GM12891 (cell line): ENCODE measurements around the gene PIGX.

ENCODE experiments used
- DNase-seq: peaks from one replicate; pipeline ENCODE4 v3.0.0; 2011; ENCODE audit warnings: low spot score; ENCODE audit not compliant: insufficient read length
- FAIRE-seq: peaks from 2 replicates; lab custom pipeline; 2011; peaks lifted over from hg19 to GRCh38; lab: Jason Lieb, UNC
- PAX5 ChIP-seq: IDR thresholded peaks from 2 replicates; pipeline ENCODE4 v1.6.1; 2011; ENCODE audit warnings: low read length, moderate library complexity, mild to moderate bottlenecking; ENCODE audit not compliant: insufficient read depth, severe bottlenecking
- POLR2A ChIP-seq: IDR thresholded peaks from 2 replicates; pipeline ENCODE4 v1.6.1; 2011; ENCODE audit warnings: low read depth, low read length, control low read depth
- POLR2AphosphoS5 ChIP-seq: IDR thresholded peaks from 2 replicates; pipeline ENCODE4 v1.6.1; 2011; ENCODE audit warnings: low read depth, low read length, control low read depth
- POU2F2 ChIP-seq: IDR thresholded peaks from 2 replicates; pipeline ENCODE4 v1.6.1; 2011; ENCODE audit warnings: low read depth, mild to moderate bottlenecking, control low read depth, low read length, moderate library complexity
- SPI1 ChIP-seq: IDR thresholded peaks from 2 replicates; pipeline ENCODE4 v1.6.1; 2011; ENCODE audit warnings: low read depth, low read length, control low read depth
- TAF1 ChIP-seq: IDR thresholded peaks from 2 replicates; pipeline ENCODE4 v1.6.1; 2011; ENCODE audit warnings: low read depth, low read length, control low read depth

The PIGX gene

GRCh38 chr3:196749125-196749524, 36.9 kb downstream of the PIGX start:
- DNase-seq (no peak), FAIRE-seq (peak; percentile 78)
- TF ChIP-seq POLR2AphosphoS5: no peak
- 0 out of 2 replicates have a peak, but pooled peaks have one; percentile 36 for TF ChIP-seq SPI1

- no peak for TF ChIP-seq POLR2A
- DNase-seq (no peak), FAIRE-seq (no peak)
Observed at GRCh38 chr3:196753201-196753600, 41.0 kb downstream of the PIGX start.

DNA sequence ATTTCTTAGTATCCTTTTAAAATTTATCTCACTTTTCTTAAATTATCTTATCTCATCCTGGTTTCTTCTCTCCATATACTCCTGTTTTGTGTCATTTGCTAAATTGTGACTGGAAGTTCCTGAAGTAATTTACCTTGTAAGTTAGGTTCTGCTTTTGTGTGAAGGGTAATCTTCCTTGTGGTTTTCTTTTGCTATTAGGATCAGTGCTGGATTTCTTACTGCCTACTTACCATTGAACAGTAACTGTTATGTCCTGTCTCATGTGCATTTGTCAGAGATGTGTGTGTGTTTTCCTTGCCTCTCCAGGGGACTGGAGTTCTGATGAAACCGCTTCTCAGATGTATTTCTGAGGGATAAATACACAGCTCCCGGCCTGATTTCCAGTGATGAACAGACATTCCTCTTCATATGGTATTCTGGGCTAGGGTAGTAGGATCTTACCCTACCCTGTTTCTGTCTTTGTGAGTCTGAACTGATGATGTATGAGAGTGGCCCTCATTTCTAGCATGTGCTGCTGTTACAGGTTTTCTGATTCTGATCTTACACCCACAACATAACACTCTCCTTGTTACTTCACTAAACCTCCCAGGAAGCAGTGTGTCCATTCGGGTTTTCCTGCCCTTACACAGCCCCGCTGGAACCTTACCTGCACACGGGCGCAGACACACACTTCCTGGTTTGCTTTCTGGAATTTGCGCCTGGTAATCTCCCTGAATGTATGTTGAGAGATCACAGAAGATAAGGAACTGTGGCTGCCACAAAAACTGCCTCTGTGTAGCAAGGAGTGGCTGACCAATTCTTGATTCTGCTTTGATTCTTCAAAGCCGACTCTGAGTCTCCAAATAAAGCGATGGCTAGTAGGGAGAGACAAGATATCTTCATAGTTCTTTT, 42.2 kb downstream of the PIGX start:
- no peak for TF ChIP-seq SPI1
- TF ChIP-seq POLR2AphosphoS5: no peak
- DNase-seq (no peak), FAIRE-seq (no peak)

DNA sequence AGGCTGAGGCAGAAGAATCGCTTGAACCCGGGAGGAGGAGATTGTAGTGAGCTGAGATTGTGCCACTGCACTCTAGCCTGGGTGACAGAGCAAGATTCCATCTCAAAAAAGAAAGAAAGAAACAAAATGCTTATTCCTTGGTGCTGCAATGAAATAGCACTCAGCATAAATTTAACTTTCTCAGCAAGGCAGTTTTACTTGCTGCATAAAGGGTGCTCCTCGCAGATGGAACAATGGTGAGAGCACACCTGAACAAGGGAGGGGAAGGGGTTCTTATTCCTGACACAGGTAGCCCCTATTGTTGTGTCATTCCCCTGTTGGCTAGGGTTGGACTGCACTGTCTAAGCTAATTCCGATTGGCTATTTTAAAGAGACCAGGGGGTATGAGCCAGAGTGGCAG, 44.6 kb downstream of the PIGX start:
- FAIRE-seq: no peak
- no peak for DNase-seq

GRCh38 chr3:196757876-196758739, 45.9 kb downstream of the PIGX start:
- FAIRE-seq: peak; percentile 26
- DNase-seq: no peak

More for the DNA sequence above, 44.6 kb downstream of the PIGX start:
- TF ChIP-seq POU2F2 (no peak), POLR2A (no peak), PAX5 (no peak), TAF1 (no peak), SPI1 (no peak), POLR2AphosphoS5 (no peak)

DNA sequence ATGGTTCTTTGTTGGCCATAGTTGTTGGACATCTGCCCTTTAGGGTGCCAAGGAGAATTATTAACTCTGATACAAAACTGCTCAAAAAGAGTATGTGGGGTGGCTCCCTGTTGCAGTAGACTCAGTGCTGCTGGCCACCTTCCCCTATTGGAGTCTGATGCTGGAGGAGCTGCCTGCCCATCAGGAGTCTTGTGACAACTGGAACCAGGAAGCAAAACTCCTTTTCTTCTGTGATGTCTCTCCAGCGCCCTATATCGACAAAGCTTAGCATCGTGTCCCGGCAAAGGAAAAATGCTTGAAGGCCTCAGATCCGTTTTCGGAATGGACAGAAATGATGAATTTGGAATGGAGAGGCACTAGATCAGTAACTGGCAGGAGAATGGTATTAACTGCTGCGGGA, 51.0 kb downstream of the PIGX start:
- FAIRE-seq (no peak), DNase-seq (no peak)
- TF ChIP-seq POLR2A: no peak
- TF ChIP-seq POU2F2: no peak
- TF ChIP-seq SPI1: no peak

More at GRCh38 chr3:196757876-196758739, 45.9 kb downstream of the PIGX start:
- TF ChIP-seq POU2F2: no peak
- TF ChIP-seq SPI1: no peak
- no peak for TF ChIP-seq POLR2A
- no peak for TF ChIP-seq TAF1
- TF ChIP-seq PAX5: no peak
- TF ChIP-seq POLR2AphosphoS5: no peak

DNA sequence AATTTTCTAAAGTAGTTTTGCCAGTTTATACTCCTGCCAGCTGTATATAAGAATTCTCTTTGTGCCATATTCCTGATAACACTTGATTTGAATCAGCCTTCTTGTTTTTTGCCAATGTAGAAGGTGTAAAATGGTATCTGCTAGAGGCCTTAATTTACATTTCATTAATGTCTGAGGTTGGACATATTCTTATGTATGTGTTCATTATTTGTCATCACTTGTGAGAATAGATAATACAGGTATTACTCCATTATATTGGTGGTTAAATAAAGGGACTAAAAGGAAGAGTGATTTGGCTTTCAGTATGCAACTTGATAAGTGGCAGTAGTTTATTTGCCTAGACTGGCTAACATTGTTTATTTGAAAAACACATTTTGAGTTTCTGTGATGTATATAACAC, 53.3 kb downstream of the PIGX start:
- DNase-seq: no peak
- TF ChIP-seq SPI1 (no peak), POLR2AphosphoS5 (no peak), POLR2A (no peak), PAX5 (no peak), POU2F2 (no peak), TAF1 (no peak)
- no peak for FAIRE-seq

- no peak for DNase-seq
- TF ChIP-seq SPI1 (no peak), POLR2A (no peak), POLR2AphosphoS5 (no peak), POU2F2 (no peak), PAX5 (no peak)
- no peak for FAIRE-seq
Observed at GRCh38 chr3:196771067-196771466, 58.9 kb downstream of the PIGX start.

GRCh38 chr3:196772102-196772501, 59.9 kb downstream of the PIGX start:
- no peak for TF ChIP-seq PAX5
- no peak for FAIRE-seq
- no peak for DNase-seq

- TF ChIP-seq TAF1: no peak
- TF ChIP-seq POU2F2: no peak
- no peak for TF ChIP-seq SPI1
- TF ChIP-seq POLR2AphosphoS5: no peak
- TF ChIP-seq POLR2A: no peak
- TF ChIP-seq PAX5: no peak
- FAIRE-seq (no peak), DNase-seq (no peak)
Observed at GRCh38 chr3:196772897-196773296, 60.7 kb downstream of the PIGX start.

DNA sequence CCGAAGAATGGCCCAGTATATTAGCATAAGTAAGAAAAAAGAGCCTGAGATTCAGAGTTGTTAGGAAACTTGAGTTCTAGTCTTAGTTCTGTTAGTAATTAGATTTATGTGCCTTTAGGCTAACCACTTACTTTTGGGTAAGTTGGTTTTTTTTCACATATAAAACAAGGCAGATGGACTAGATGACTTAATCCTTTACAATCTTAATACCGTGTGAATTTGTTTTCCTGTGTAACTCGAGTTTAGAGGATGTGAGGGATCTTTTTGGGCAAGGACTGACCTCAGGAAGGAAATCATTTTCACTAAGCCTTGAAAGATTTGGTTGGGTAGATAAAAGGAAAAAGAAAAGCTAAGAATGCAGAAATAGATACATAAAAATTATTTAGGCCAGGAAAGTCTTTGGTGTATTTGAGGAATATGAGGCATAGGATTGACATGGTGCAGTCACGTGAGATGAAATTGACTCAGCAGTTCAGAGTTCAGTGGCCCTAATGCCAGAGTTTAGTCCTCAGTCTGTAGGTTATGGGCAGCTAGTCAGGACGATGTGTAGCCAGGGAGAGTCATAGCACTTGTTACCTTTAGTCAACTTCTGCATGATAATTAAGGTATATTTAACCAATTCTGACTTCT, 62.1 kb downstream of the PIGX start:
- no peak for FAIRE-seq
- TF ChIP-seq PAX5 (no peak), POLR2AphosphoS5 (no peak), POLR2A (no peak), TAF1 (no peak)
- no peak for DNase-seq
